COLO668 (cell line): ENCODE data around the gene TUBA3E.
"Not testable (repeated sequence)": the region's sequence is repeated elsewhere in the genome, so short reads cannot be mapped to it uniquely, and the experiment has no call there.

Experiments
- DNase-seq: peaks from one replicate; lab custom pipeline; 2025; ENCODE audit not compliant: unreplicated experiment; lab: John Stamatoyannopoulos, UW

TUBA3E gene

DNA sequence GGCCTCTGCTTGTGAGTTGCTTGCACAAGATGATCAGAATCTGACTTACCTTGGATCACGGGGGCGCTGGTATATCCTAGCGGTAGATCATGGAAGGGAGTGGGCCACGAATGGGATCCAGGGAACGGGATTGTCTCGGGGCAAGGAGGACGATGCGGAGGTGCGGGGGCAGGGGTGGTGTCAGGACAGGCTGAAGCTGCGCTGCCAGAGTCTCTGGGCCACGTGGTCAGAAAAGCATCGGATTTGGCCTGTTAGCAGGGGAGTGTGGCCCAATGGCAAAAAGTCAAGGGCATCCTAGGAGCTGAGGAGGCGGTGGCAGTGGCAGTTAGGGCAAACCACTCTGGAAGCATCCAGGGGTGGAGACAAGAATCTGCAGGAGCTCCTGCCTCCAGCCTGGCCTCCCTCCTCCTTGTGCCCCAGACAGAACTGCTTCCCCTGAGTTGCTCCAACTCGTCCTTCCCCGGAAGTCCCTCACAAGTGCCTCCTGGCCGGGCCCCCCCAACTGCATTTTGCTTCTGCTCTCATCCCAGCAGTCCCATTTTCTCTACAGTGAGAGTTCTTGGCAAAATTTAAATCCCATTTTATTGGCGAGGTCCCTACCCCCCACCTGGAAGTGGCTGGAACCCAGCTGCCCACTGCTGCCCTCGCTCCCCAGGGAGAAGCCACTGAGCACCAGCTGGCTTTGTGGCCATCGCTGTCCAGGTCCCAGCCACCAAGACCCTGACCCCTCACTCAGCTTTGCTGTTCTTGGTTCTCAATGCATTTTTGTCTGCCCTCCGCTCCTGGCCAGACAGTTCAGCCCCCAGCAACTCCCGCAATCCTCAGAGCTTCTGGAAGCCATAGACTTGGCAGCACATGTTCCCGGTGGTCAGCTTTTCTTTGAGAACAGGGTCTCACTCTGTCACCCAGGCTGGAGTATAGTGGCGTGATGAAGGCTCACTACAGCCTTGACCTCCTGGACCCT, 47.8 kb downstream of the TUBA3E start:
- no peak for DNase-seq

- DNase-seq, result peak; percentile 25
Observed at GRCh38 chr2:130148515-130148914, 49.7 kb downstream of the TUBA3E start.

DNA sequence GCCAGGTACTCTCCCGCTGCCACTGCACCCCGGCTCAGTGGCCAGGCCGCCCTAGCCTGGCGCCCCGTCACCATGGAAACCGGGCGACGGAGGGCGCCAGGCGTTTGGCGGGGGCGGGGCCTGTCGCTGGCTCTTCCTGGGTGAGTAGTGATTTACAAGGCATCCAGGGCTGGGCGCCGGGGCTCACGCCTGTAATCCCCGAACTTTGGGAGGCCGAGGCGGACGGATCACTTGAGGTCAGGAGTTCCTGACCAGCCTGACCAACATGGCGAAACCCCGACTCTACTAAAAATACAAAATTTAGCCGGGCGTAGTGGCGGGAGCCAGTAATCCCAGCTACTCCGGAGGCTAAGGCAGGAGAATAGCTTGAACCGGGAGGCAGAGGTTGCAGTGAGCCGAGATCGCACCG, 53.2 kb downstream of the TUBA3E start, which contains the start of gene CCDC74B:
CCDC74B (minus strand) TSS at position 107 of the 409 bp plus-strand sequence. CDS start 116 bp downstream, outside the sequence.
- DNase-seq, result peak; percentile 78

DNA sequence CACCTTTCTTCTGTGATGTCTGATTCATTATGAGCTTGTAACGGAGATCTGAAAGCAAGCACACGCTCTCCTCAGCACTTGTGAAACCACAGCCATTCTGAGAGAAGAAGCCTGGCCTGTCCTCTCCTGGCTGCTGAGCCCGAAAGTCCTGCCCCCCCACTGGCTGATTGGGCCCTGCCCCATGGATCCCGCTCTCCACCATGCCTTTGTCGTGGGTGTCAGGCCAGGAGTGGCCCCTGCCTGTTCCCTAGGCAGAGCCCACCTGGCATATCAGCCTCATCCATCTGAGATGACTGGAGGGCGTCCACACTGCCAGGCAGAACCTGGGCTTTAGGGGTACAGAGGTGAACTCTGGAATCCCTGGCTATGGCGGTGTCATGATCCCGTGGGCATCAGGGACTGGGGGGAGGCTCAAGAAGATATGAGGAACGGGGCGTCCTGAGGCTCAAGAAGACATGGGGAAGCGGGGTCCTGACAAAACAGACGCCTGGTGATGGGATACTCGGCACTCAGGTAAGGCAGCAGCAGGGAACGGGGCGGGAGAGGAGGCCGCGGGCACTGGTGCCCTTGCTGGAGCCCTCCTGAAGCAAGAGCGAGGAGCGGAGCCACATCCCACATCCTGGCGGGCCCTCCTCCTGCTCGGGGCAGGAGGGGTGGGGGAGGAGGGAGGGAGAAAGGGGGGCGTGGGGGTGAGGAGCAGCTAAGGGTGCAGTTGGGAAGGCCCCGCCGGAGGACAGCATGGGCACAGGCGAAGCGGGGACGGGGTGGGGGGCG, 54.8 kb downstream of the TUBA3E start:
- not testable (repeated sequence) for DNase-seq

DNA sequence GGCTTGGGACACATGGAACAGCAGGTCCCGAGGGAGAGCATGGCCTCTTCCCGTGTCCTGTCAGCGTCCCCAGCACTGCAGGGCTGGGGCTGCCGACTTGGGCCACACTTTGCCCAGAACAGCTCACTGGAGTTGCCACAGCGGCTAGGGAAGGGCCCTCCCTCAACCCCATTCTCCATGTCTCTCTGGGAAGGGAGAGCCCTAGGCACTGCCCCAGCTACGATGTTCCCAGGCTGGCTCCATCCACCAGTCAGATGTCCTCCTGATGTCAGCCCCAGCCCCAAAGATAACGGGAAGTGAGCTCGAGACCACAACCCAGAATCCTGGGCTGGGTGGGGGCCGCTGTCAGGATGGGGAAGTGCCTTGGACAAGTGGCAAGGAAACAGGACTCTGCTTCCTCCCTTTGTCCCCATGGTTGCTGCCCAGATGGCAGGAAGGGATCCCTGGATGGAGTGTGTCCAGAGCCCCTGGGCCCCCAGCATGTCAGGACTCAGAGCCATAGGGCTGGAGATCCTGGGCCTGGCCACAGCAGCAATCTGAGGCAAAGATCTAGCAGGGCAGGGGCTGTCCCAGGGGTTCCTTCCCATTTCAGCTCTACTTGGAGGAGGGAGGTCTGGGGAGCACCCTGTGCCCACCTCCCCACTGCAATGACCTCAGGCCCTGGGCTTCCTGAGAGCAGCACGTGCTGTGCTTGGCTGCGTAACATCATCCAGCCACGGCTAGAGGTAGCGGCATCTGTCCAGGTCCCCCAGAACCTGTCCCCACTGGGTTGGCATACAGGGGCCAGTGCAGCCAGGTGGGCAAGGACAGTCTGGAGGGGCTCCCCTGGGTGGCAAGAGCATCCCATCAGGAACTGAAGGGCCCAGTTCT, 55.6 kb downstream of the TUBA3E start:
- not testable (repeated sequence) for DNase-seq
